Measurements from ENCODE around the gene LPIN2.

Gene LPIN2

GRCh38 chr18:3041843-3042242, 28.9 kb upstream of the LPIN2 start:
- no peak for DNase-seq (ENCODE audit: insufficient read length, low spot score)
- TF ChIP-seq CTCF (IDR thresholded peaks at IDR 0.05; ENCODE audit: insufficient read depth, missing control alignments): no peak
- FAIRE-seq: peak; percentile 56

- no peak for TF ChIP-seq CTCF (IDR thresholded peaks at IDR 0.05; ENCODE audit: insufficient read depth, missing control alignments)
- no peak for FAIRE-seq
These were observed 27.9 kb upstream of the LPIN2 start for GRCh38 chr18:3040881-3041280.

GRCh38 chr18:3040173-3040572, 27.2 kb upstream of the LPIN2 start:
- no peak for DNase-seq (ENCODE audit: insufficient read length, low spot score)
- TF ChIP-seq CTCF (IDR thresholded peaks at IDR 0.05; ENCODE audit: insufficient read depth, missing control alignments): no peak
- FAIRE-seq: no peak

More at GRCh38 chr18:3040881-3041280, 27.9 kb upstream of the LPIN2 start:
- no peak for DNase-seq (ENCODE audit: insufficient read length, low spot score)

GRCh38 chr18:3037423-3037915, 24.5 kb upstream of the LPIN2 start:
- DNase-seq (ENCODE audit: insufficient read length, low spot score) (no peak), FAIRE-seq (no peak)

GRCh38 chr18:3036108-3036507, 23.2 kb upstream of the LPIN2 start:
- FAIRE-seq (no peak), DNase-seq (ENCODE audit: insufficient read length, low spot score) (no peak)
- no peak for TF ChIP-seq CTCF (IDR thresholded peaks at IDR 0.05; ENCODE audit: insufficient read depth, missing control alignments)

More at GRCh38 chr18:3037423-3037915, 24.5 kb upstream of the LPIN2 start:
- TF ChIP-seq CTCF (IDR thresholded peaks at IDR 0.05; ENCODE audit: insufficient read depth, missing control alignments): no peak

- FAIRE-seq: no peak
- no peak for TF ChIP-seq CTCF (IDR thresholded peaks at IDR 0.05; ENCODE audit: insufficient read depth, missing control alignments)
- no peak for DNase-seq (ENCODE audit: insufficient read length, low spot score)
These were observed 22.7 kb upstream of the LPIN2 start for GRCh38 chr18:3035635-3036034.

GRCh38 chr18:3032721-3033120, 19.8 kb upstream of the LPIN2 start:
- no peak for FAIRE-seq
- no peak for TF ChIP-seq CTCF (IDR thresholded peaks at IDR 0.05; ENCODE audit: insufficient read depth, missing control alignments)
- DNase-seq (ENCODE audit: insufficient read length, low spot score): no peak
